HG03045 (cell line): ENCODE data around the gene NES.

Source experiments
- ATAC-seq: cut with Tn5 transposase; IDR thresholded peaks from one replicate; pipeline ENCODE4 v1.9.1; 2021; ENCODE audit warnings: mild to moderate bottlenecking, moderate library complexity; ENCODE audit not compliant: unreplicated experiment

NES gene

DNA sequence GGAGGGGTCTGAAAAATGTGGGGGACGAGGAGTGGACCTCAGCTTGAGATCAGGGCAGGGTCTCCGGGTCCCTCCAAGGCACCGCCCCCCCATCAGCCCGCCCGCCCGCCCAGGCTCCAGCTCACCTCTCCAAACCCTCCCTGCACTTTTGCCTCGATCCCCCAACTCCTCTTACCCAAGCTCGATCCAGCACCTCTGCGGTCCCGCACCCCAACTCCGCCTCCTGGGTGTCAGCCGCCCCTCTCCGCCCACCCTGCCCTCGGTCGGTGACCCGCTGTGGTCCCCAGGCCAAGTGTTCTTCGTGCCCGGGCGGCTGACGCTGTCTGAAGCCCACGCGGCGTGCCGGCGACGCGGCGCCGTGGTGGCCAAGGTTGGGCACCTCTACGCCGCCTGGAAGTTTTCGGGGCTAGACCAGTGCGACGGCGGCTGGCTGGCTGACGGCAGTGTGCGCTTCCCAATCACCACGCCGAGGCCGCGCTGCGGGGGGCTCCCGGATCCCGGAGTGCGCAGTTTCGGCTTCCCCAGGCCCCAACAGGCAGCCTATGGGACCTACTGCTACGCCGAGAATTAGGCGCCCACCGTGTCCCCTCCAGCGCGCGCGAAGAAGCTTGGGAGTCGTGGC is 52.3 kb downstream of the NES start:
- ATAC-seq, result no peak

- ATAC-seq, result no peak
These were observed 53.0 kb downstream of the NES start for GRCh38 chr1:156623946-156624813.

- ATAC-seq, result no peak
These were observed 54.5 kb downstream of the NES start for GRCh38 chr1:156622581-156623297.

DNA sequence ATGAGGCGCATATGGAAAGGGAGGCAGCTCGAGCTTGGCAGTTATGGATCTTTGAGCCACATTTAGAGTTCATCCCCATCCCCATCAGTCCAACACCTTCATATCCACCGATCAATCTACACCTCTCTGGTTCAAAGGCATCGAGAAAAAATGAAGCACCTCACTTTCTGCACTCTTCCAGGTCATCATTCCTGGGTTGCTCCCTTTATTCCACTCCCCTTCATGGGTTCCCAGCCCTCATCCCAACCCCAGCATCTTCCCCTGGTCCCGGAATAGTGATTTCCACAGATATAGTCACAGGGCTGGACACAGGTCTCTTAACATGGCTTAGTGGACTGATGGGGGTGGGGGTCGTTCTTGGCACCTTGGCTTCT is 57.6 kb downstream of the NES start:
- no peak for ATAC-seq

DNA sequence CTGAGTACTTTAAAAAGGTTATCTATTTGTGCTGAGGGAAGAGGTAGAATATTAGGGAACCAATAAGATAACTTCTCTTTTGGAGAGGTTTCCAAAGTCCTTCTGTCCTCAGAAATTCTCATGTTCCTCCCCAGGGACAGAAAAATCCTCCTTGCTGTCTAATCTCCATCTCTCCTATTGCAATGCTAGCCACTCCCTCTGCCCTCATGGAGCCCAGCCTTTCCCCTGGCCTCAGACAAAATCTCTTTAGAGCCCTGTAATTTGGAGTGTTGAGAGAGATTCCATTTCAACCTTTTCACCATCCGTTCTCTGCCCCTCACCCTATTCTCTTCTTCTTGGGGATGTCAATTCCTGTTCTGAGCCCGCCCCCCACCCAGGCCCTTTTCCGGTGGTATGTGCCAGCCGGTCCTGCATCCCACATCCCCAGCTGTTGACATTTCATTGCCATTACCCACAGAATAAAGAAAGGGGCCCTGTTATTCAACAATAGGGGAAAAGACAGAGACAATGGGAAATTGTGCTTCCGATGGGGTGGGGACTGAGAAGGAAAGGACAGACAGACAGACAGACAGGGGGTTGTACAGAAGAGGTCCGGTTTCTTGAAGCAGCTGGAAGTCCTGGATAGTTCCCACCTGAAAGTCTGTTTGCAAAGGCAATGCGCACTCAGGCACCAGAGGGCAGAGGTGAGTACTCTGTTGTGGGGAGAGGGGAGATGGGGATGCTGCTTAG is 58.2 kb downstream of the NES start, which contains the start of gene HAPLN2:
TSS of gene HAPLN2 (plus strand) at position 563 of the 729 bp plus-strand sequence. CDS start 4,076 bp downstream, outside the sequence.
- ATAC-seq, result no peak
